ENCODE measurements around the gene MOB1A.

GRCh38 chr2:74162951-74163350 is 15.7 kb downstream of the MOB1A start:
- TF ChIP-seq, protein P1, sequence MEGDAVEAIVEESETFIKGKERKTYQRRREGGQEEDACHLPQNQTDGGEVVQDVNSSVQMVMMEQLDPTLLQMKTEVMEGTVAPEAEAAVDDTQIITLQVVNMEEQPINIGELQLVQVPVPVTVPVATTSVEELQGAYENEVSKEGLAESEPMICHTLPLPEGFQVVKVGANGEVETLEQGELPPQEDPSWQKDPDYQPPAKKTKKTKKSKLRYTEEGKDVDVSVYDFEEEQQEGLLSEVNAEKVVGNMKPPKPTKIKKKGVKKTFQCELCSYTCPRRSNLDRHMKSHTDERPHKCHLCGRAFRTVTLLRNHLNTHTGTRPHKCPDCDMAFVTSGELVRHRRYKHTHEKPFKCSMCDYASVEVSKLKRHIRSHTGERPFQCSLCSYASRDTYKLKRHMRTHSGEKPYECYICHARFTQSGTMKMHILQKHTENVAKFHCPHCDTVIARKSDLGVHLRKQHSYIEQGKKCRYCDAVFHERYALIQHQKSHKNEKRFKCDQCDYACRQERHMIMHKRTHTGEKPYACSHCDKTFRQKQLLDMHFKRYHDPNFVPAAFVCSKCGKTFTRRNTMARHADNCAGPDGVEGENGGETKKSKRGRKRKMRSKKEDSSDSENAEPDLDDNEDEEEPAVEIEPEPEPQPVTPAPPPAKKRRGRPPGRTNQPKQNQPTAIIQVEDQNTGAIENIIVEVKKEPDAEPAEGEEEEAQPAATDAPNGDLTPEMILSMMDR (IDR thresholded peaks at IDR 0.05), result no peak
- no peak for TF ChIP-seq POLR2A (IDR thresholded peaks at IDR 0.05)

All from Peyer's patch (tissue), 4 donors.